HG03060 (cell line): ENCODE results near the gene PCBP1.
"Not testable (repeated sequence)": the region's sequence is repeated elsewhere in the genome, so short reads cannot be mapped to it uniquely, and the experiment has no call there.

ENCODE experiments used
- ATAC-seq: cut with Tn5 transposase; IDR thresholded peaks from one replicate; pipeline ENCODE4 v1.9.1; 2021; ENCODE audit warnings: low read depth, moderate number of reproducible peaks; ENCODE audit not compliant: unreplicated experiment

The PCBP1 gene

GRCh38 chr2:70080610-70081200 lies 6.6 kb upstream of the PCBP1 start:
- ATAC-seq: no peak

- ATAC-seq: no peak
These were observed 6.1 kb upstream of the PCBP1 start for GRCh38 chr2:70081221-70081620.

- ATAC-seq: peak; percentile 35
These were observed 3.7 kb upstream of the PCBP1 start for GRCh38 chr2:70083344-70084156.

GRCh38 chr2:70084973-70085710 lies 2.1 kb upstream of the PCBP1 start:
- ATAC-seq: no peak

GRCh38 chr2:70085711-70086277 lies 1.5 kb upstream of the PCBP1 start:
- no peak for ATAC-seq

GRCh38 chr2:70086278-70086837 lies 919 bp upstream of the PCBP1 start:
- no peak for ATAC-seq

GRCh38 chr2:70087702-70088597 lies 673 bp downstream of the PCBP1 start:
- ATAC-seq: no peak

- no peak for ATAC-seq
These were observed 1.4 kb downstream of the PCBP1 start for GRCh38 chr2:70088598-70089219.

GRCh38 chr2:70089220-70089982 lies 2.1 kb downstream of the PCBP1 start:
- no peak for ATAC-seq

- no peak for ATAC-seq
These were observed 2.8 kb downstream of the PCBP1 start for GRCh38 chr2:70089983-70090525.

GRCh38 chr2:70090706-70091334 lies 3.5 kb downstream of the PCBP1 start:
- no peak for ATAC-seq

GRCh38 chr2:70091364-70091763 lies 4.1 kb downstream of the PCBP1 start:
- ATAC-seq: no peak

- no peak for ATAC-seq
These were observed 4.5 kb downstream of the PCBP1 start for GRCh38 chr2:70091816-70092215.

GRCh38 chr2:70092576-70093243 lies 5.4 kb downstream of the PCBP1 start:
- not testable (repeated sequence) for ATAC-seq

- ATAC-seq: no peak
These were observed 7.1 kb downstream of the PCBP1 start for GRCh38 chr2:70094171-70094977.

- peak; percentile 68 for ATAC-seq
These were observed 7.9 kb downstream of the PCBP1 start for GRCh38 chr2:70094978-70095719.
